ENCODE measurements around the gene RPRD2. TPM values are rescaled to one million over a fixed set of nuclear protein-coding genes. Genes with fewer than 3 reads are reported as not detected.

The RPRD2 gene
- total RNA-seq, 2 donors from 2014 or later: 13.2 to 17.1 TPM

- H3K36me3 ChIP-seq (replicated peaks in 1 of 2; ENCODE audit: insufficient read depth in 1 of 2, low read depth in 2 of 2): no peaks in the 10 kb centered on the region
- H3K27me3 ChIP-seq: no peaks in the 10 kb centered on the region
- 49 to 51% methylated on average over 12 of the region's 12 CpGs for WGBS, 2 donors
- DNase-seq (peak in 1 of 4 donors; percentile 10), ATAC-seq (no peak)
- no peak overlapping the region for H3K4me3 ChIP-seq
- TF ChIP-seq POLR2A (IDR thresholded peaks at IDR 0.05) (no peak), CTCF (IDR thresholded peaks at IDR 0.05) (no peak)
- intact Hi-C loops (cut with DNase I): no loop called here
- no peaks in the 10 kb centered on the region for H3K9me3 ChIP-seq
- H3K27ac ChIP-seq: peak overlapping the region in 2 of 4 donors; percentile 12 to 45
- peaks cover 39% of the 10 kb centered on the region for H3K4me1 ChIP-seq
Measured at GRCh38 chr1:150409504-150410362, 45.8 kb downstream of the RPRD2 start.

DNA sequence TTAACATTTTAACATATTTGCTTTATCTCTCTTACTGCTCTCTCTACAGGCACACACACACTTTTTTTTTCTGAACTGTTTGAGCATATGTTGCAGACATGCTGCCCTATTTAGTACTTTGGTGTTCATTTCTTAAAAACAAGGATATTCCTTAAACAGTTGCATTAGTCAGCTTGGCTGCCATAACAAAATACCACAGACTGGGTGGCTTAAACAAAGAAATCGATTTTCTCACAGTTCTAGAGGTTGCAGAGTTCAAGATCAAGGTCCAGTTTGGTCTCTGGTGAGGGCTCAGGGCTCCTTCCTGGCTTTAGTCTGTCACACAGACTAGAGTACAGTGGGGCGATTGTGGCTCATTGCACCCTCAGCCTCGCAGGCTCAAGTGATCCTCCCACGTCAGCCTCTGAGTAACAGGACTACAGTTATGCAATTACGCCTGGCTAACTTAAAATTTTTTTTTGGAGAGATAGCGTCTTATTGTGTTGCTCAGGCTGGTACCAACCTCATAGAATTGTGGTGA lies 46.7 kb downstream of the RPRD2 start:
- DNase-seq (no peak), ATAC-seq (peak; percentile 33)
- no peaks in the 10 kb centered on the region for H3K27me3 ChIP-seq
- no peak overlapping the region for H3K27ac ChIP-seq
- TF ChIP-seq CTCF (IDR thresholded peaks at IDR 0.05): no peak
- TF ChIP-seq POLR2A (IDR thresholded peaks at IDR 0.05): no peak
- no peaks in the 10 kb centered on the region for H3K36me3 ChIP-seq (replicated peaks in 1 of 2; ENCODE audit: insufficient read depth in 1 of 2, low read depth in 2 of 2)
- 64 to 74% methylated on average over 6 of the region's 6 CpGs for WGBS, 2 donors
- intact Hi-C loops (cut with DNase I): no loop called here
- H3K4me1 ChIP-seq: peaks cover 39% of the 10 kb centered on the region
- no peaks in the 10 kb centered on the region for H3K9me3 ChIP-seq
- no peak overlapping the region for H3K4me3 ChIP-seq

DNA sequence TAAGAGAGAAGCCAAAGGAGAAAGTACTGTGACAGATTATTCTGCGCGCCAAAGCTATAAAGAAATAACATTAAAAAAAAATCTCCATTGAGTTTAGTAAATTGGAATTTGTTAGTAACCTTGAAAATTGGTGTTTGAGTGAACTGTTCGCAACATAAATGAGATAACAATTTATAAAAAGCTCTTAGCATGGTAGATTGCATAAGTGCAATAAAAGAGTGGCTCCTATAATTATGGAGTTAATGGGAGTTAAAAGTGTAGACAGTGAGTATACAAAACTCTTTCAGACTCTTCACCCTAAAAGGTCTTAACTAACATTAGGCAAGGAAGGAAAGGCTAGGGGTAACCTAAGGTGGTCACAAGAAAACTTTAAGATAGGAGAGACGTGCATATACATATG lies 50.6 kb downstream of the RPRD2 start:
- Histone ChIP-seq H3K4me3 (no peak overlapping the region), H3K27ac (no peak overlapping the region), H3K36me3 (replicated peaks in 1 of 2; ENCODE audit: insufficient read depth in 1 of 2, low read depth in 2 of 2) (peaks cover 0 to 2% of the 10 kb centered on the region in 2 donors), H3K27me3 (no peaks in the 10 kb centered on the region), H3K4me1 (peaks cover 25% of the 10 kb centered on the region), H3K9me3 (no peaks in the 10 kb centered on the region)
- 75 to 77% methylated on average over 4 of the region's 4 CpGs for WGBS, 2 donors
- DNase-seq (no peak), ATAC-seq (no peak)
- TF ChIP-seq POLR2A (IDR thresholded peaks at IDR 0.05): no peak
- no peak for TF ChIP-seq CTCF (IDR thresholded peaks at IDR 0.05)
- intact Hi-C loops (cut with DNase I): no loop called here

DNA sequence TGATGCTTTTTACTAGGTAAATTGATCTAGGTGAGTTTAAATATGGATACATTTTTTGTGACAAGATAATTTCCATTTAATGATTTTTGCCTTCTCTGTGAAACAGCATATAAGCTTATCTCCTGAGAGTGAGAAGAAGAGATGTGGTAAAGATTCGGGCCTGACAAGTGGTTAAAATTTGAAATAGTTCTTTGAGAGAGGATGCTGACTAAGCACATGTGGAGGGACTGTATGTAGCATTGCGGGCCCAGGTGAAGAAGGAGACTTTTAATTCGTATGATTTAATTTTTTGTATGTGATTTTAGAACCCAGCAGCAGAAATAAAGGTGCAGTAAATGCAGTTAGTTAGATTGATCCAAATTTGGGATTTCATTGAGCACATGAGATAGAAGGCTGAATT lies 51.9 kb downstream of the RPRD2 start:
- TF ChIP-seq CTCF (IDR thresholded peaks at IDR 0.05): no peak
- TF ChIP-seq POLR2A (IDR thresholded peaks at IDR 0.05): no peak
- H3K4me3 ChIP-seq: no peak overlapping the region
- H3K9me3 ChIP-seq: no peaks in the 10 kb centered on the region
- DNase-seq (no peak), ATAC-seq (no peak)
- intact Hi-C loops (cut with DNase I): no loop called here
- 83 to 91% methylated on average over 3 of the region's 3 CpGs for WGBS, 2 donors
- peaks cover 16% of the 10 kb centered on the region for H3K4me1 ChIP-seq
- H3K27ac ChIP-seq: no peak overlapping the region
- H3K27me3 ChIP-seq: no peaks in the 10 kb centered on the region
- H3K36me3 ChIP-seq (replicated peaks in 1 of 2; ENCODE audit: insufficient read depth in 1 of 2, low read depth in 2 of 2): peaks cover 0 to 4% of the 10 kb centered on the region in 2 donors

Measured in body of pancreas (tissue), 4 donors.